Measurements from ENCODE around the gene NPHS1.

Gene NPHS1

GRCh38 chr19:35869327-35870123 lies 17.2 kb upstream of the NPHS1 start (continued):
- TF ChIP-seq ZNF274 (IDR thresholded peaks at IDR 0.05; ENCODE audit: low read length), result no peak
- TF ChIP-seq ZNF274 (tag by site-specific recombination; IDR thresholded peaks at IDR 0.05; ENCODE audit: borderline replicate concordance), result no peak
- no peak for TF ChIP-seq ZNF354C (tag by site-specific recombination; IDR thresholded peaks at IDR 0.05; ENCODE audit: borderline replicate concordance, low read depth)
- TF ChIP-seq ZNF585B (tag by site-specific recombination; IDR thresholded peaks at IDR 0.05), result no peak
- no peak for TF ChIP-seq ZNF785 (tag by site-specific recombination; IDR thresholded peaks at IDR 0.05)
- TF ChIP-seq ZNF433 (tag by site-specific recombination; IDR thresholded peaks at IDR 0.05; ENCODE audit: low read depth), result 0 out of 2 replicates have a peak, but pooled peaks have one; percentile 33
- TF ChIP-seq ZNF302 (tag by site-specific recombination; IDR thresholded peaks at IDR 0.05; ENCODE audit: low read depth), result no peak
- no peak for TF ChIP-seq PRDM2 (tag by site-specific recombination; IDR thresholded peaks at IDR 0.05; ENCODE audit: borderline replicate concordance)
- TF ChIP-seq ZNF626 (tag by site-specific recombination; IDR thresholded peaks at IDR 0.05), result no peak
- no peak for TF ChIP-seq ZNF174 (tag by site-specific recombination; IDR thresholded peaks at IDR 0.05)
- no peak for TF ChIP-seq ZNF473 (tag by site-specific recombination; IDR thresholded peaks at IDR 0.05)
- TF ChIP-seq HOXC10 (CRISPR knock-in tag; IDR thresholded peaks at IDR 0.05), result no peak
- peak; percentile 88 for TF ChIP-seq ZBTB17 (tag by site-specific recombination; IDR thresholded peaks at IDR 0.05)
- no peak for TF ChIP-seq ZNF140 (tag by site-specific recombination; IDR thresholded peaks at IDR 0.05)
- peak; percentile 89 for TF ChIP-seq KLF8 (tag by site-specific recombination; IDR thresholded peaks at IDR 0.05)
- TF ChIP-seq PRDM6 (tag by site-specific recombination; IDR thresholded peaks at IDR 0.05), result no peak
- no peak for TF ChIP-seq ZNF777 (tag by site-specific recombination; IDR thresholded peaks at IDR 0.05; ENCODE audit: borderline replicate concordance)
- peak; percentile 100 for TF ChIP-seq SP3 (tag by site-specific recombination; IDR thresholded peaks at IDR 0.05)
- TF ChIP-seq ZBTB1 (tag by site-specific recombination; IDR thresholded peaks at IDR 0.05), result no peak; the same call in 1 of the 2 replicates
- TF ChIP-seq ZNF600 (tag by site-specific recombination; IDR thresholded peaks at IDR 0.05), result peak; percentile 97
- no peak for TF ChIP-seq ZNF530 (tag by site-specific recombination; IDR thresholded peaks at IDR 0.05; ENCODE audit: low read depth)
- peak; percentile 58; the same call in 1 of the 2 replicates for TF ChIP-seq REST (tag by site-specific recombination; IDR thresholded peaks at IDR 0.05)
- TF ChIP-seq ZNF292 (tag by site-specific recombination; IDR thresholded peaks at IDR 0.05; ENCODE audit: borderline replicate concordance, low read depth), result no peak
- no peak; the same call in 1 of the 2 replicates for TF ChIP-seq INSM2 (tag by site-specific recombination; IDR thresholded peaks at IDR 0.05)
- TF ChIP-seq ZIC2 (tag by site-specific recombination; IDR thresholded peaks at IDR 0.05), result peak; percentile 68
- TF ChIP-seq ZNF155 (tag by site-specific recombination; IDR thresholded peaks at IDR 0.05), result no peak
- TF ChIP-seq ZNF404 (tag by site-specific recombination; IDR thresholded peaks at IDR 0.05), result no peak
- no peak for TF ChIP-seq ZNF426 (tag by site-specific recombination; IDR thresholded peaks at IDR 0.05)

Data from HEK293 (cell line).